ENCODE data around the gene FNDC5. TPM values are rescaled to one million over a fixed set of nuclear protein-coding genes. Genes with fewer than 3 reads are reported as not detected.

FNDC5 gene
- total RNA-seq, 1 donor from 2014 or later: 28.7 TPM

GRCh38 chr1:32891241-32891570, 20.5 kb upstream of the FNDC5 start:
- Mint-ChIP-seq H3K4me3 (peak overlapping the region; percentile 70), H3K36me3 (ENCODE audit: low read depth) (no peaks in the 10 kb centered on the region), H3K27ac (ENCODE audit: unreplicated experiment) (no peak overlapping the region), H3K27me3 (ENCODE audit: low read depth) (peaks cover 71% of the 10 kb centered on the region), H3K9me3 (no peaks in the 10 kb centered on the region), H3K4me1 (peaks cover 11% of the 10 kb centered on the region)
- DNase-seq (ENCODE audit: low read depth, low spot score): no peak
- TF ChIP-seq CTCF (conservative IDR thresholded peaks at IDR 0.05): no peak

- Mint-ChIP-seq H3K36me3 (ENCODE audit: low read depth) (no peaks in the 10 kb centered on the region), H3K9me3 (no peaks in the 10 kb centered on the region), H3K27ac (ENCODE audit: unreplicated experiment) (no peak overlapping the region), H3K27me3 (ENCODE audit: low read depth) (peaks cover 72% of the 10 kb centered on the region), H3K4me1 (peaks cover 11% of the 10 kb centered on the region), H3K4me3 (peak overlapping the region; percentile 53)
- DNase-seq (ENCODE audit: low read depth, low spot score): no peak
- no peak for TF ChIP-seq CTCF (conservative IDR thresholded peaks at IDR 0.05)
Observed at GRCh38 chr1:32890516-32891240, 20.0 kb upstream of the FNDC5 start.

- no peak overlapping the region for H3K27ac Mint-ChIP-seq (ENCODE audit: unreplicated experiment)
- DNase-seq (ENCODE audit: low read depth, low spot score): no peak
- H3K9me3 Mint-ChIP-seq: no peaks in the 10 kb centered on the region
- H3K36me3 Mint-ChIP-seq (ENCODE audit: low read depth): no peaks in the 10 kb centered on the region
- H3K27me3 Mint-ChIP-seq (ENCODE audit: low read depth): peaks cover 81% of the 10 kb centered on the region
- H3K4me3 Mint-ChIP-seq: peak overlapping the region; percentile 53
- peaks cover 17% of the 10 kb centered on the region for H3K4me1 Mint-ChIP-seq
- TF ChIP-seq CTCF (conservative IDR thresholded peaks at IDR 0.05): no peak
Observed at GRCh38 chr1:32889731-32890278, 19.1 kb upstream of the FNDC5 start.

- no peaks in the 10 kb centered on the region for H3K36me3 Mint-ChIP-seq (ENCODE audit: low read depth)
- no peak overlapping the region for H3K4me3 Mint-ChIP-seq
- H3K4me1 Mint-ChIP-seq: peaks cover 17% of the 10 kb centered on the region
- no peak overlapping the region for H3K27ac Mint-ChIP-seq (ENCODE audit: unreplicated experiment)
- H3K9me3 Mint-ChIP-seq: no peaks in the 10 kb centered on the region
- H3K27me3 Mint-ChIP-seq (ENCODE audit: low read depth): peaks cover 88% of the 10 kb centered on the region
- TF ChIP-seq CTCF (conservative IDR thresholded peaks at IDR 0.05): no peak
- DNase-seq (ENCODE audit: low read depth, low spot score): no peak
Observed at GRCh38 chr1:32888677-32889420, 18.1 kb upstream of the FNDC5 start.

- Mint-ChIP-seq H3K27me3 (ENCODE audit: low read depth) (peaks cover 90% of the 10 kb centered on the region), H3K9me3 (no peaks in the 10 kb centered on the region), H3K4me1 (peaks cover 17% of the 10 kb centered on the region), H3K36me3 (ENCODE audit: low read depth) (no peaks in the 10 kb centered on the region), H3K4me3 (no peak overlapping the region), H3K27ac (ENCODE audit: unreplicated experiment) (no peak overlapping the region)
- no peak for DNase-seq (ENCODE audit: low read depth, low spot score)
- TF ChIP-seq CTCF (conservative IDR thresholded peaks at IDR 0.05): no peak
Observed at GRCh38 chr1:32888134-32888533, 17.4 kb upstream of the FNDC5 start.

Data from neural crest cell (in vitro differentiated cells).